Measurements from ENCODE around the gene RERG. TPM values are rescaled to one million over a fixed set of nuclear protein-coding genes. Genes with fewer than 3 reads are reported as not detected.

The RERG gene
- total RNA-seq, 2 donors from 2014 or later, result 0.42 to 1.4 TPM

DNA sequence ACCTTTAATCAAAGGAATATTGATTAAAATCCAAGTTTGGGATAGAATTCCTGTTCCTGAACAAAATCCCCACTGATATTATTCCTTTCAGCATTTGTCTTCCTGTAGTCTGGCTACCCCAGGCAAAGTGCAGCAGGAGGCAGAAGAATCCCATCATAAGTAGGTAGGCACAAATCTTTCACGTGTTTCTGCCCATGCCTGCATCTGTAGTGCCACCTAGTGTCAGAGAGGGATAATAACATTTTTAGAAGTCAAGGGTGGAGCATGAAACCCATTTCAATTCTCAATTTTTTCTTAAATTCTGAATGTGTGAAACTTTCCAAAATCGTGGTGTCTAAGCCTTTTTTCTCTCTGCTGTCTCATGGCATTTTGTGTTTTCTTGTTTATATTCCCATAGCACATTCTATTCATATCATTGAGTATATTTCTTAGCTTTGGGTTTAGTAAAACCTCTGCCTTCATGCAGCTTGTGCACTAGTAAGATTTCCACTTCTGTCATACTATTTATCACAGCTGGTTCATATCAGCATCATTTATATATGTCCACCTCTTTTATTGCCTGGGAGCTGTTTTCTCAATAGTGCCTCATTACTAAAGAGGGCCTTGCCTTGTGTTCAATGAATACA is 47.8 kb upstream of the RERG start:
- no peaks in the 10 kb centered on the region for H3K27me3 Mint-ChIP-seq (ENCODE audit: insufficient read depth)
- no peaks in the 10 kb centered on the region for H3K9me3 Mint-ChIP-seq
- no peaks in the 10 kb centered on the region for H3K4me1 Mint-ChIP-seq
- Histone ChIP-seq H3K36me3 (ENCODE audit: control insufficient read depth, insufficient read depth, low read length) (no peaks in the 10 kb centered on the region), H3K9me3 (ENCODE audit: control insufficient read depth, low read length) (no peaks in the 10 kb centered on the region), H3K27ac (ENCODE audit: low read depth, low read length) (no peak overlapping the region), H3K4me3 (ENCODE audit: low read length) (no peak overlapping the region), H3K27me3 (ENCODE audit: control insufficient read depth, insufficient read depth, low read length, poor library complexity, severe bottlenecking) (no peaks in the 10 kb centered on the region), H3K9ac (ENCODE audit: extremely low read depth, low read length, poor library complexity, severe bottlenecking) (no peak overlapping the region), H3K4me1 (ENCODE audit: control insufficient read depth, insufficient read depth, low read length) (no peaks in the 10 kb centered on the region)
- DNase-seq, result peak; percentile 73
- H3K4me3 Mint-ChIP-seq, result no peak overlapping the region
- H3K27ac Mint-ChIP-seq, result no peak overlapping the region
- peak; percentile 100 for TF ChIP-seq CTCF (conservative IDR thresholded peaks at IDR 0.05)
- WGBS, 2 experiments (ENCODE audit: insufficient coverage in 1 of 2, insufficient read length in 1 of 2), result 0% methylated on average over 2 of the region's 2 CpGs
- no peaks in the 10 kb centered on the region for H3K36me3 Mint-ChIP-seq (ENCODE audit: low read depth)

DNA sequence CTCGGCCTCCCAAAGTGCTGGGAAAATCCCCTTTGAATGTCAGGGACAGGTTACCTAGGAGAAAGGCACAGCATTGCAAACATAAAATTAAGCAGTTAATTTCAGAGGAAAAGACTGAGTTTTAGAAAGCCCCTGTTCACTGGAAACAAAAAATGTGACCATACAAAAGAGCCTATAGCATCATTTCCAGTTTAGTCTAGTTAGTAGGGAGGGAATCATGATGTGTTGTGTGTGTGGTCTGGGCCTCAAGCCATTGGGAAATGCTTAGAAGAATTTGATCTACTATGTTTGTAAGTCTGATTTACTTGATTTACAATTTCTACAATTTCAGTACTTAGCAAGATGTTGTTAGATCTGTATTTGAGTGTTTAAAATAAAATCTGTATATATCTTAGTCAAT is 47.1 kb upstream of the RERG start:
- 86 to 90% methylated on average over 1 of the region's 1 CpG for WGBS, 2 experiments (ENCODE audit: insufficient coverage in 1 of 2, insufficient read length in 1 of 2)
- no peaks in the 10 kb centered on the region for H3K9me3 ChIP-seq (ENCODE audit: control insufficient read depth, low read length)
- Mint-ChIP-seq H3K4me1 (no peaks in the 10 kb centered on the region), H3K27ac (no peak overlapping the region), H3K4me3 (no peak overlapping the region), H3K36me3 (ENCODE audit: low read depth) (no peaks in the 10 kb centered on the region), H3K9me3 (no peaks in the 10 kb centered on the region), H3K27me3 (ENCODE audit: insufficient read depth) (no peaks in the 10 kb centered on the region)
- H3K9ac ChIP-seq (ENCODE audit: extremely low read depth, low read length, poor library complexity, severe bottlenecking), result no peak overlapping the region
- H3K27me3 ChIP-seq (ENCODE audit: control insufficient read depth, insufficient read depth, low read length, poor library complexity, severe bottlenecking), result no peaks in the 10 kb centered on the region
- no peaks in the 10 kb centered on the region for H3K4me1 ChIP-seq (ENCODE audit: control insufficient read depth, insufficient read depth, low read length)
- DNase-seq, result no peak
- no peak overlapping the region for H3K27ac ChIP-seq (ENCODE audit: low read depth, low read length)
- no peak overlapping the region for H3K4me3 ChIP-seq (ENCODE audit: low read length)
- no peak for TF ChIP-seq CTCF (conservative IDR thresholded peaks at IDR 0.05)
- H3K36me3 ChIP-seq (ENCODE audit: control insufficient read depth, insufficient read depth, low read length), result no peaks in the 10 kb centered on the region

DNA sequence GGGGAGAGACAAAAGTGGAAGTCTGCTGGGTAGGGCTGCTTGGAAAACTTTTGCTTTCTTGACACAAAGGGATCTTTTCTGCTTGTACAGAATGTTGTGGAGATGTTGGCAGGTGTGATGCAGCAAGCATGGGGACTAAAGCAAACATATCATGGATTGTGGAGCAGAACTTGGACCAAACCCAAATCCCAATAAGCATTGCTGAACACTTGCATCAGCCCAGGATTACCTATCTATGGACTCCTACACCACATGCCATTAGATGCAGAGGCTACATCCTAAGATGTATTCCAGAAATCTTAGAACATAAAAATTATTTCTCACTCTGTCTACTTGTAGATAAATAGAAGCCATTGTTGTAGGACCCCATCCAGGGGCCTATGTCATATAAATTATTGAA is 44.7 kb upstream of the RERG start:
- H3K9ac ChIP-seq (ENCODE audit: extremely low read depth, low read length, poor library complexity, severe bottlenecking), result no peak overlapping the region
- no peaks in the 10 kb centered on the region for H3K36me3 ChIP-seq (ENCODE audit: control insufficient read depth, insufficient read depth, low read length)
- H3K27me3 Mint-ChIP-seq (ENCODE audit: insufficient read depth), result no peaks in the 10 kb centered on the region
- no peaks in the 10 kb centered on the region for H3K4me1 Mint-ChIP-seq
- no peak overlapping the region for H3K4me3 ChIP-seq (ENCODE audit: low read length)
- no peak overlapping the region for H3K4me3 Mint-ChIP-seq
- H3K27ac Mint-ChIP-seq, result no peak overlapping the region
- no peaks in the 10 kb centered on the region for H3K36me3 Mint-ChIP-seq (ENCODE audit: low read depth)
- TF ChIP-seq CTCF (conservative IDR thresholded peaks at IDR 0.05), result no peak
- DNase-seq, result no peak
- H3K9me3 Mint-ChIP-seq, result no peaks in the 10 kb centered on the region
- no peak overlapping the region for H3K27ac ChIP-seq (ENCODE audit: low read depth, low read length)
- H3K9me3 ChIP-seq (ENCODE audit: control insufficient read depth, low read length), result no peaks in the 10 kb centered on the region
- no peaks in the 10 kb centered on the region for H3K27me3 ChIP-seq (ENCODE audit: control insufficient read depth, insufficient read depth, low read length, poor library complexity, severe bottlenecking)
- no peaks in the 10 kb centered on the region for H3K4me1 ChIP-seq (ENCODE audit: control insufficient read depth, insufficient read depth, low read length)
